HepG2 (cell line): ENCODE measurements around the gene FAM83F. TPM values are rescaled to one million over a fixed set of nuclear protein-coding genes. Genes with fewer than 3 reads are reported as not detected.

Source experiments
- ATAC-seq: fragments of 200-7000 bp; cut with Tn5 transposase; 3 replicates; pipeline ENCODE4 v1.9.1; 2020; ENCODE audit warnings: mild to moderate bottlenecking, moderate library complexity
- BruUV-seq: library from RNA; stranded (reverse); fragments of 400-500 nt; replicated peaks from 2 replicates; lab custom pipeline; 2021; lab: Mats Ljungman, UMichigan
- CTCF ChIA-PET: fragments of 300-600 bp; formaldehyde crosslinking; extraction: SDS; loops from one replicate; lab custom pipeline; 2021; ENCODE audit warnings: low total read pairs, inconsistent platforms, low intra/inter-chr PET ratio; lab: Yijun Ruan, JAX
- POLR2A ChIA-PET: fragments of 350-600 bp; sonication (Branson Sonifier 250); formaldehyde crosslinking; loops from one replicate; lab custom pipeline; 2020; ENCODE audit warnings: antibody characterized with exemption, inconsistent platforms; lab: Yijun Ruan, JAX
- DNase-seq: peaks from one replicate; pipeline ENCODE4 v3.0.0-alpha.2; 2015; ENCODE audit warnings: low spot score
- FAIRE-seq: peaks from 3 replicates; lab custom pipeline; 2011; peaks lifted over from hg19 to GRCh38; lab: Jason Lieb, UNC
- H2AFZ ChIP-seq: one replicate; pipeline ENCODE4 v1.6.1; 2011; ENCODE audit warnings: low read length, inconsistent platforms
- H3K27ac ChIP-seq: fragments of 300-600 bp; 3 replicates; pipeline ENCODE4 v1.8.0; 2011; ENCODE audit warnings: mixed run types, mild to moderate bottlenecking, mixed read lengths, low read length, inconsistent platforms; ENCODE audit not compliant: insufficient read depth; ENCODE audit errors: extremely low read length
- H3K27me3 ChIP-seq, 2 experiments: fragments of 200-600 bp in 1 of 2; 2 replicates in 1 of 2; 3 replicates in 1 of 2; pipeline versions ENCODE4 v1.6.0 to v1.8.0; 2011; ENCODE audit warnings: low read length in 2 of 2, mild to moderate bottlenecking in 2 of 2, moderate library complexity in 2 of 2, inconsistent platforms in 1 of 2; ENCODE audit not compliant: insufficient read depth in 2 of 2, control insufficient read depth in 1 of 2
- H3K36me3 ChIP-seq, 2 experiments: fragments of 200-600 bp in 1 of 2; replicated peaks in 1 of 2; 2 replicates in 1 of 2; 3 replicates in 1 of 2; pipeline versions ENCODE4 v1.5.1 to v1.8.0; 2011; ENCODE audit warnings: low read length in 2 of 2, inconsistent platforms in 1 of 2; ENCODE audit not compliant: insufficient read depth in 2 of 2, control insufficient read depth in 1 of 2
- H3K4me1 ChIP-seq: 2 replicates; pipeline ENCODE4 v1.5.1; 2012; ENCODE audit warnings: low read length, inconsistent platforms; ENCODE audit not compliant: insufficient read depth
- H3K4me2 ChIP-seq: 2 replicates; pipeline ENCODE4 v1.6.0; 2011; ENCODE audit warnings: low read depth, low read length, inconsistent platforms
- H3K4me3 ChIP-seq, 3 experiments: fragments of 200-600 bp in 1 of 3; sonication (generic), shearing (Covaris generic) in 1 of 3; replicated peaks in 1 of 3; 2 replicates each; pipeline ENCODE4 v1.5.1; 2011 to 2016; ENCODE audit warnings: low read length in 3 of 3, inconsistent platforms in 2 of 3, low read depth in 2 of 3, mild to moderate bottlenecking in 2 of 3, control low read depth in 1 of 3, mixed read lengths in 1 of 3; ENCODE audit not compliant: insufficient read depth in 1 of 3
- H3K79me2 ChIP-seq: one replicate; pipeline ENCODE4 v1.6.1; 2011; ENCODE audit warnings: low read length, inconsistent platforms; ENCODE audit not compliant: insufficient read depth
- H3K9ac ChIP-seq: 2 replicates; pipeline ENCODE4 v1.6.0; 2011; ENCODE audit warnings: mild to moderate bottlenecking, low read depth, low read length, inconsistent platforms; ENCODE audit not compliant: insufficient read depth
- H3K9me3 ChIP-seq: 2 replicates; pipeline ENCODE4 v1.5.1; 2012; ENCODE audit warnings: mild to moderate bottlenecking, low read length
- H4K20me1 ChIP-seq: 2 replicates; pipeline ENCODE4 v1.6.0; 2011; ENCODE audit warnings: inconsistent platforms, mild to moderate bottlenecking, low read length, moderate library complexity; ENCODE audit not compliant: insufficient read depth
- SOX5 ChIP-seq: IDR thresholded peaks from 2 replicates; pipeline ENCODE4 v1.6.1; 2016; ENCODE audit warnings: borderline replicate concordance
- ZKSCAN8 ChIP-seq: IDR thresholded peaks from 2 replicates; pipeline ENCODE4 v1.6.1; 2016; ENCODE audit warnings: borderline replicate concordance, missing genetic modification reagents, missing compliant biosample characterization
- ZNF343 ChIP-seq: sonication (generic); formaldehyde crosslinking; IDR thresholded peaks from 2 replicates; pipeline ENCODE4 v1.4.0; 2020; ENCODE audit warnings: mild to moderate bottlenecking, missing genetic modification reagents
- ZNF772 ChIP-seq: sonication (generic); formaldehyde crosslinking; IDR thresholded peaks from 2 replicates; pipeline ENCODE4 v1.5.0; 2020; ENCODE audit warnings: mild to moderate bottlenecking, missing genetic modification reagents
- WGBS: methylation state at CpG from one replicate; pipeline ENCODE4 v1.1.6; 2017; ENCODE audit warnings: low lambda C conversion rate; 5-methylcytosine and 5-hydroxymethylcytosine counted together
- in situ Hi-C: cut with HindIII; loops from 2 replicates; pipeline ENCODE4 v1.10.0; 2017; ENCODE audit warnings: low pct_unique_long_range_greater_than_20kb; ENCODE audit not compliant: extremely low pct_ligation_motif_present
- intact Hi-C: fragments of 100-400 bp; cut with micrococcal nuclease; formaldehyde crosslinking; loops from one replicate; pipeline ENCODE4 v1.10.0; 2022; ENCODE audit not compliant: unreplicated experiment
- polyA plus RNA-seq, 8 experiments: library from polyadenylated mRNA; depleted of rRNA in 3 of 8; stranded (reverse) in 7 of 8; unstranded in 1 of 8; fragments of >200 nt; fragmentation: Illumina TruSeq in 4 of 8; extraction: Trizol in 4 of 8; gene quantifications; 2 replicates each; pipeline versions ENCODE4 v1.2.1 to v1.2.3, GENCODE V29; 2011 to 2016; ENCODE audit warnings: low read depth in 4 of 8, missing spikeins in 1 of 8, mixed read lengths in 1 of 8; ENCODE audit not compliant: insufficient read depth in 1 of 8
- total RNA-seq, 5 experiments: library from RNA; depleted of rRNA; stranded (reverse); fragments of >200 nt; fragmentation: Illumina TruSeq; extraction: Trizol; gene quantifications; 2 replicates each; pipeline ENCODE4 v1.2.3, GENCODE V29; 2016; ENCODE audit warnings: low read depth in 1 of 5

The FAM83F gene
- total and polyA plus RNA-seq, 2 of the 13 experiments (the other 11 are each of a cell fraction or from before 2014, with no cell fraction given), result not detected

GRCh38 chr22:39954584-39955055 is 40.1 kb upstream of the FAM83F start:
- 70% methylated on average over 4 of the region's 4 CpGs for WGBS

GRCh38 chr22:39955675-39956074 is 39.1 kb upstream of the FAM83F start:
- no peak for DNase-seq
- H2AFZ ChIP-seq, result no peak overlapping the region
- in situ Hi-C loops (no loop called here), intact Hi-C loops (no loop called here)
- BruUV-seq, result no TSS peak
- FAIRE-seq, result no peak
- H3K27ac ChIP-seq, result no peak overlapping the region
- TF ChIP-seq ZNF772 (CRISPR knock-in tag) (no peak), ZNF343 (CRISPR knock-in tag) (no peak)
- WGBS, result 91% methylated on average over 2 of the region's 2 CpGs
- H3K9ac ChIP-seq, result no peak overlapping the region
- H3K4me3 ChIP-seq, result no peak overlapping the region
- no peaks in the 10 kb centered on the region for H3K79me2 ChIP-seq
- H3K36me3 ChIP-seq, result no peaks in the 10 kb centered on the region
- ChIA-PET POLR2A (no interaction called here), CTCF (no interaction called here)
- peaks cover 3 to 16% of the 10 kb centered on the region in 2 experiments; a peak in 3 of 5 replicates for H3K27me3 ChIP-seq
- peaks cover 11% of the 10 kb centered on the region; the same call in 1 of the 2 replicates for H3K4me1 ChIP-seq
- no peak overlapping the region for H3K4me2 ChIP-seq
- ATAC-seq, result no peak
- no peaks in the 10 kb centered on the region for H4K20me1 ChIP-seq
- H3K9me3 ChIP-seq, result no peaks in the 10 kb centered on the region

More at GRCh38 chr22:39954584-39955055, 40.1 kb upstream of the FAM83F start:
- intact Hi-C loops, result no loop called here
- FAIRE-seq (no peak), ATAC-seq (no peak), DNase-seq (peak; percentile 46)
- Histone ChIP-seq H2AFZ (no peak overlapping the region), H3K9me3 (no peaks in the 10 kb centered on the region), H3K27me3 (peaks cover under 1 to 9% of the 10 kb centered on the region in 2 experiments; a peak in 2 of 5 replicates), H4K20me1 (no peaks in the 10 kb centered on the region), H3K4me1 (peaks cover 11% of the 10 kb centered on the region; the same call in 1 of the 2 replicates), H3K36me3 (no peaks in the 10 kb centered on the region), H3K27ac (no peak overlapping the region), H3K79me2 (no peaks in the 10 kb centered on the region), H3K4me3 (no peak overlapping the region), H3K4me2 (no peak overlapping the region), H3K9ac (no peak overlapping the region)
- ChIA-PET CTCF (no interaction called here), POLR2A (no interaction called here)
- in situ Hi-C loops, result no loop called here
- no TSS peak for BruUV-seq
- TF ChIP-seq SOX5 (CRISPR knock-in tag) (peak; percentile 36; the same call in 1 of the 2 replicates), ZKSCAN8 (CRISPR knock-in tag) (no peak)
